Gastroesophageal sphincter (tissue), 4 donors: Measurements from ENCODE around the gene RANBP1. TPM values are rescaled to one million over a fixed set of nuclear protein-coding genes. Genes with fewer than 3 reads are reported as not detected.

ENCODE experiments used
- ATAC-seq: fragments of 150-250 bp; one replicate; pipeline ENCODE4 v1.9.1; 2016; ENCODE audit warnings: mild to moderate bottlenecking, moderate library complexity
- H3K27ac ChIP-seq, 4 donors: fragments of 200-600 bp; sonication (generic) in 3 of 4; 1 replicate in 3 of 4; 2 replicates in 1 of 4; pipeline ENCODE4 v1.5.1; 2016 to 2019
- H3K27me3 ChIP-seq: fragments of 200-600 bp; sonication (generic); one replicate; pipeline ENCODE4 v1.5.1; 2019
- H3K36me3 ChIP-seq, 2 donors: fragments of 200-600 bp; sonication (generic); one replicate each; pipeline ENCODE4 v1.5.1; 2019; ENCODE audit warnings: control low read depth in 1 of 2
- H3K4me1 ChIP-seq, 3 donors: fragments of 200-600 bp; sonication (generic); 1 replicate in 2 of 3; 2 replicates in 1 of 3; pipeline ENCODE4 v1.5.1; 2016 to 2019; ENCODE audit warnings: control low read depth in 2 of 3
- H3K4me3 ChIP-seq, 2 donors: fragments of 200-600 bp; sonication (generic); one replicate each; pipeline ENCODE4 v1.5.1; 2019; ENCODE audit warnings: mild to moderate bottlenecking in 1 of 2, moderate library complexity in 1 of 2
- H3K9me3 ChIP-seq, 3 donors: fragments of 200-600 bp; sonication (generic); one replicate each; pipeline ENCODE4 v1.5.1; 2017 to 2019; ENCODE audit warnings: control low read depth in 2 of 3
- CTCF ChIP-seq, 4 experiments: fragments of 200-600 bp in 2 of 4; fragments of 450-650 bp in 2 of 4; sonication (generic) in 1 of 4; IDR thresholded peaks; one replicate each; pipeline ENCODE4 v1.5.1; 2017 to 2019; ENCODE audit warnings: antibody characterized with exemption in 4 of 4, mild to moderate bottlenecking in 2 of 4, moderate library complexity in 2 of 4
- EP300 ChIP-seq: sonication (generic); formaldehyde crosslinking; IDR thresholded peaks from one replicate; pipeline ENCODE4 v1.6.1; 2017; ENCODE audit warnings: antibody characterized with exemption, mild to moderate bottlenecking
- POLR2A ChIP-seq, 2 donors: fragments of 450-650 bp; IDR thresholded peaks; one replicate each; pipeline ENCODE4 v1.6.1; 2017; ENCODE audit warnings: antibody characterized with exemption in 2 of 2, mild to moderate bottlenecking in 2 of 2, moderate library complexity in 1 of 2
- POLR2AphosphoS5 ChIP-seq: sonication (generic); formaldehyde crosslinking; IDR thresholded peaks from one replicate; pipeline ENCODE4 v1.6.1; 2017; ENCODE audit warnings: antibody characterized with exemption
- WGBS, 2 donors: methylation state at CpG; one replicate each; pipeline ENCODE4 v1.1.5; 2018; ENCODE audit warnings: low coverage in 1 of 2; 5-methylcytosine and 5-hydroxymethylcytosine counted together
- total RNA-seq, 4 donors: library from RNA; depleted of rRNA; stranded (reverse); fragments of >200 nt; gene quantifications; one replicate each; pipeline ENCODE4 v1.1.0, GENCODE V29; 2016

The RANBP1 gene
- total RNA-seq, 4 donors from 2014 or later, result 115 to 162 (median 158) TPM

- Histone ChIP-seq H3K4me1 (peaks cover 0 to 54% (median 38%) of the 10 kb centered on the region in 3 donors), H3K36me3 (peaks cover 0 to 52% of the 10 kb centered on the region in 2 donors), H3K4me3 (no peak overlapping the region), H3K27ac (no peak overlapping the region), H3K27me3 (no peaks in the 10 kb centered on the region), H3K9me3 (no peaks in the 10 kb centered on the region)
- ATAC-seq, result no peak
- 88 to 93% methylated on average over 7 to 16 of the region's 20 CpGs for WGBS, 2 donors
- TF ChIP-seq POLR2AphosphoS5 (no peak), CTCF (IDR thresholded peaks at IDR 0.05) (no peak), POLR2A (IDR thresholded peaks at IDR 0.05) (no peak), EP300 (no peak)
Observed at GRCh38 chr22:20085651-20086050, 30.3 kb upstream of the RANBP1 start.

GRCh38 chr22:20086101-20086599 is 29.8 kb upstream of the RANBP1 start:
- Histone ChIP-seq H3K4me1 (peaks cover 0 to 50% (median 34%) of the 10 kb centered on the region in 3 donors), H3K4me3 (no peak overlapping the region), H3K27ac (no peak overlapping the region), H3K36me3 (peaks cover 0 to 57% of the 10 kb centered on the region in 2 donors), H3K9me3 (no peaks in the 10 kb centered on the region), H3K27me3 (no peaks in the 10 kb centered on the region)
- WGBS, 2 donors, result 87 to 100% methylated on average over 1 to 14 of the region's 24 CpGs
- TF ChIP-seq CTCF (IDR thresholded peaks at IDR 0.05), result no peak
- no peak for TF ChIP-seq POLR2AphosphoS5
- TF ChIP-seq EP300, result no peak
- no peak for ATAC-seq

GRCh38 chr22:20086763-20087162 is 29.1 kb upstream of the RANBP1 start:
- Histone ChIP-seq H3K27me3 (no peaks in the 10 kb centered on the region), H3K27ac (no peak overlapping the region), H3K9me3 (no peaks in the 10 kb centered on the region), H3K4me1 (peaks cover 0 to 44% (median 27%) of the 10 kb centered on the region in 3 donors), H3K4me3 (no peak overlapping the region), H3K36me3 (peaks cover 0 to 63% of the 10 kb centered on the region in 2 donors)
- WGBS, 2 donors, result 93 to 100% methylated on average over 2 to 3 of the region's 5 CpGs
- TF ChIP-seq POLR2A (IDR thresholded peaks at IDR 0.05) (no peak), POLR2AphosphoS5 (no peak), EP300 (no peak), CTCF (IDR thresholded peaks at IDR 0.05) (no peak)
- ATAC-seq, result no peak

GRCh38 chr22:20087319-20088262 is 28.3 kb upstream of the RANBP1 start:
- WGBS, 2 donors, result 79 to 84% methylated on average over 4 to 5 of the region's 14 CpGs
- Histone ChIP-seq H3K9me3 (no peaks in the 10 kb centered on the region), H3K4me1 (peaks cover 0 to 35% (median 20%) of the 10 kb centered on the region in 3 donors), H3K27ac (no peak overlapping the region), H3K4me3 (no peak overlapping the region), H3K27me3 (no peaks in the 10 kb centered on the region), H3K36me3 (peaks cover 0 to 72% of the 10 kb centered on the region in 2 donors)
- TF ChIP-seq EP300 (no peak), POLR2AphosphoS5 (no peak), CTCF (IDR thresholded peaks at IDR 0.05) (no peak), POLR2A (IDR thresholded peaks at IDR 0.05) (no peak)
- ATAC-seq, result no peak
